ENCODE data around the gene TBL1X.

DNA sequence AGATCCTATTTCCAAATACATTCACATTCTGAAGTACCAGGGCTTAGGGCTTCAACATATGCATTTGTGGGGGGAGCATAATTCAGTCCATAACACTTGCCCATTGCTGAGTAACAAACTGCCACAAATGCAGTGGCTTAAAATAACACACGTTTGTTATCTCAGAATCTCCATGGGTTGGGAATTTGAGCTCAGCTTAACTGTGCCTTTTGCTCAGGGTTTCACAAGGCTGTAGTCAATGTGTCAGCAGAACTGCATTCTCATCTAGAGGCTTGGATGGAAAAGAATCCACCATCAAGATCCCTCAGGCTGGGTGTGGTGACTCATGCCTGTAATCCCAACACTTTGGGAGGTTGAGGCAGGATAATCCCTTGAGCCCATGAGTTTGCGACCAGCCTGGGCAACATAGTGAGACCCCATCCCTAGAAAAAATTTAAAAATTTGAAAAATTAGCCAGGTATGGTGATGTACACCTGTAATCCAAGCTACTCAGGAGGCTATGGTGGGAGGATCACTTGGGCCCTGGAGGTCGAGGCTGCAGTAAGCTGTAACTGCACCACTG, 25.8 kb upstream of the TBL1X start:
- no peak for TF ChIP-seq POLR2AphosphoS5 (IDR thresholded peaks at IDR 0.05; ENCODE audit: low read depth, low read length)
- no peak for TF ChIP-seq TCF7L2 (IDR thresholded peaks at IDR 0.05; ENCODE audit: low read depth, low read length)
- TF ChIP-seq, protein P1, sequence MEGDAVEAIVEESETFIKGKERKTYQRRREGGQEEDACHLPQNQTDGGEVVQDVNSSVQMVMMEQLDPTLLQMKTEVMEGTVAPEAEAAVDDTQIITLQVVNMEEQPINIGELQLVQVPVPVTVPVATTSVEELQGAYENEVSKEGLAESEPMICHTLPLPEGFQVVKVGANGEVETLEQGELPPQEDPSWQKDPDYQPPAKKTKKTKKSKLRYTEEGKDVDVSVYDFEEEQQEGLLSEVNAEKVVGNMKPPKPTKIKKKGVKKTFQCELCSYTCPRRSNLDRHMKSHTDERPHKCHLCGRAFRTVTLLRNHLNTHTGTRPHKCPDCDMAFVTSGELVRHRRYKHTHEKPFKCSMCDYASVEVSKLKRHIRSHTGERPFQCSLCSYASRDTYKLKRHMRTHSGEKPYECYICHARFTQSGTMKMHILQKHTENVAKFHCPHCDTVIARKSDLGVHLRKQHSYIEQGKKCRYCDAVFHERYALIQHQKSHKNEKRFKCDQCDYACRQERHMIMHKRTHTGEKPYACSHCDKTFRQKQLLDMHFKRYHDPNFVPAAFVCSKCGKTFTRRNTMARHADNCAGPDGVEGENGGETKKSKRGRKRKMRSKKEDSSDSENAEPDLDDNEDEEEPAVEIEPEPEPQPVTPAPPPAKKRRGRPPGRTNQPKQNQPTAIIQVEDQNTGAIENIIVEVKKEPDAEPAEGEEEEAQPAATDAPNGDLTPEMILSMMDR (IDR thresholded peaks at IDR 0.05): no peak
